Inflammatory macrophage treated with lipopolysaccharide for 1 hour (primary cell): ENCODE measurements around the gene KRTAP1-5.
A peak's percentile ranks its signal among the peaks of the same experiment; 100 is the strongest.
"Not testable (repeated sequence)": the region's sequence is repeated elsewhere in the genome, so short reads cannot be mapped to it uniquely, and the experiment has no call there.

ENCODE experiments used
- DNase-seq, 2 donors: peaks; one replicate each; pipeline ENCODE4 v3.0.0-alpha.2; 2020 to 2022

Gene KRTAP1-5

DNA sequence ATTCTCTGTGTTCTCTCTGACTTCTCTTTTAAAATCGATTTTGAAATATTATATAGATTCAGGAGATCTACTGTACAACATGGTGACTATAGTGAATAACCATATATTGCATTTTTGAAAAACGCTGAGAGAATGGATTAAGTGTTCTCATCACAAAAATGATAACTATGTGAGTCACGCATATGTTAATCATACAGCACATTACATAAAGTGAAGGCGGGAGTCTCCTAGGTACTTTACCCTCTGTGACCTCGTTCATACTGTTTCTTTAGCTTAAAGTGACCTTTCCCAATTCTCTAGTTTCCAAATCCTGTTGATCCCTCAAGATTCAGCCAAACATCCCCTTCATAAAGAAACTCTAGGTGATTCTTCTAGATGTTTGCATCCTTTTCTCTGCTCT lies 24.2 kb downstream of the KRTAP1-5 start:
- DNase-seq = peak in 1 of 2 donors; percentile 22

DNA sequence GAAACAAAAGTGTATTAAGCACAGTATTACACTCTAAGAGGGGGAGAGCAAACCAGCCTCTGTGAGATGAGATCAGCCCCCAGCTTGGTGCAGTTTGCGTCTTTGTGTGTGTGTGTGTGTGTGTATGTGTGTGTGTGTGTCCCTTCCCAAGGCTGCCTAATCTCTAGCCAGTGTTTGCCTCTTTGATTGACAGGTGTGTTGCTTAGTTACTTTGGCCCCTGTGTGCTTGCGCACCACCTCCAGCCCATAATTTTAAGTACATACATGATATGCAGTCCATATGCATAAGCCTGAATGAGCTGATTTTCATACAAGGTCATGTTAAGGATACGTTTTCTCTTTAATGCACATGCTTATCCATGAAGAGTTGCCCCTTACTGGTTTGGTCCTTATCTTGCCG lies 25.2 kb downstream of the KRTAP1-5 start:
- no peak for DNase-seq

DNA sequence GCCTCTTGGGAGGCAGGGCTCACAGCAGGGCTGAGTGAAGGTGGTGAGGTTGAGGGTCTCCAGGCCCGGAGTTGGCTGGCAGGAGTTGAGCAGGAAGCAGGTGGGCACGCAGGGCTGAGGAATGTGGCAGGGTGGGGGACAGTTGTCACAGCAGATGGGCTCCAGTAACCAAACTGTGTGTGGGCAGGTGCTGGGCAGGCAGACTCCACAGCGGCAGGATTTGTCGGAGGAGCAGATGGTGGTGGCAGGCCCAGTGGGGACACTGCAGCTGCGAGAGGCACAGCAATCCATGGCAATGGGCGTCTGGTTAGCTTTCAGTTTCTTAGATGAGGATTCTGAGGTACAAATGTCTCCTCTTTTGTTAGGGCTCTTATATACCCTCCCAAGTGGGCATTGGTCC lies 27.4 kb downstream of the KRTAP1-5 start, which contains the start of gene KRTAP3-2:
Gene KRTAP3-2 (minus strand): TSS at position 344 of the 400 bp plus-strand sequence. CDS start 53 bp downstream, at position 291.
- DNase-seq = not testable (repeated sequence)

DNA sequence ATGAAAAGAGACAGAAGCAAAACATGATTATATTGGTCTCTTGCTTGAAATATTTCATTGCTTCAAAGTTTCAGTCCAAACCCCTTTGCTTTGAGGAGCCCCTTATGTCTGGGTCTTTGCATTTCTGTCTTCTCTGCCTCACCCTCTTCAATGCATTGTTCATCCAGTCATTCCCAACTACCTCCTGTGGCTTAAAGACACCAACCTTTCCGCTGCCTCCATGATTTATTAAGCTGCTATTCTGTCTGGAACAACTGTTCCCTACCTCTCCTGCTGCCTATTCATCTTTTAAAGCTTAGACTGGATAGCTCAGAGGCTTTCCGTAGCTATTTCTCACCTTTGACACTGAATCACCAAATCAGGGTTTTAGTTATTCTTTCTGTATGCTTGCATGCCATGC lies 29.6 kb downstream of the KRTAP1-5 start:
- no peak for DNase-seq

DNA sequence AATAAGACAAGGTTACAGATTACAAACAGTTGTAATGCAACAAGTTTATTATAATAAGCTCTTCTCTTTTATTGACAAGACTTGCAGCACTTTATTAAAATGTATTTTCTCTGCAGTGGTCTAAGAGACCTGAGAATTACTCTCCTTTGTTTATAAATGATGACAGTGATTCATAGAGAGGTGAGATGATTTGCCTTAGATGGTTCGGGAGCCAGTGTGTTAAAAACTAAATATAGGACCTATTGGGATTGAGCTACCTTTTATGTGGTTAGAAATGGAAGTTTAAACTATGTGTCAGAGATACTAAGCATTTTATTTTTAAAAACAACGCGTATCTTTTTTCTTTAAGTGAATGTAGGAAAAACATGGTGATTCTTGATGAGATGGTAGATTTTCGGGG lies 30.2 kb downstream of the KRTAP1-5 start:
- no peak for DNase-seq

DNA sequence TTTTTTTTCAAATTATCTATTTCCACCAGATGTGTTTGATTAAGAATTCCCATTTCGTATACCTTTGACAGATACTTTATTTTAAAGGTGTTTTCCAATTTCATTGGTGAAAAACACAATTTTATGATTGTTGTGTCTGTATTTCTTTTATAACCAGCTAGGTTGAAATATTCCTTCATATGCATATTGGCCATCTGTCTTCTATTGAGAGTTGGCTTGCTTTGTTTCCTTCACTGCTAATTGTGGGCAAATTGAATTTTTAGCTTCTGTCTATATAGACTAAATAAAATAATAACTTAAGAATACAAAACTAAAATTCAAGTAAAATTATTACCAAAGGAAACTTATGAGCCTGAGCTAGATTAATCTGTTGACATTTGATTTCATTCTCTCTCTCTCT lies 31.9 kb downstream of the KRTAP1-5 start:
- no peak for DNase-seq

DNA sequence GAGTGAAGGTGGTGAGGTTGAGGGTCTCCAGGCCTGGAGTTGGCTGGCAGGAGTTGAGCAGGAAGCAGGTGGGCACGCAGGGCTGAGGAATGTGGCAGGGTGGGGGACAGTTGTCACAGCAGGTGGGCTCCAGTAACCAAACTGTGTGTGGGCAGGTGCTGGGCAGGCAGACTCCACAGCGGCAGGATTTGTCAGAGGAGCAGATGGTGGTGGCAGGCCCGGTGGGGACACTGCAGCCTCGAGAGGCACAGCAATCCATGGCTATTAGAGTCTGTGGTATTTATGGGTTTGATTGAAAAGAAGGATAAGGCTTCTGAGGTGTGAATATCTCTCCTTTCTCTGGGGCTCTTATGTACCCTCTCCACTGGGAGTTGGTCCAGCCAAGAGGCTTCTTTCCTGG lies 33.2 kb downstream of the KRTAP1-5 start, which contains the start of gene KRTAP3-3:
Gene KRTAP3-3 (minus strand): TSS at position 326 of the 400 bp plus-strand sequence. CDS start 67 bp downstream, at position 259.
- DNase-seq = no peak

DNA sequence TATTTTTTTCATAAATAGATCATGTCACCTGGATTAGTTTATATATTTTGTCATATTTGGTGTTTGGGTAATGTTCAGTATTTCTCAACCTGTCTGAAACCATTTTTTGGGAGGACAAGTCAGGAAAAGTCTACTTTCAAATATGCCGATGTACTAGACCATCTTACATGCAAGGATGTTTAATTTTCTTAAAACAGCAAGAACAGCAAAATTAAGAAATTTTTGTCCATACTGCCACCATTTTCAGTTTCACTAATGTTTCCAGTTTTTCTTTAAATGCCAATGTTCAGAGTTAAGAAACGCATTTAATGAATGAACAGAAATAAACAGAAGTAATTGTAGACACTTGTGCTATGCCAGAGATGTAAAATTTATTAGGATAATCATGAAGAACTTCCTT lies 33.9 kb downstream of the KRTAP1-5 start:
- DNase-seq = no peak

DNA sequence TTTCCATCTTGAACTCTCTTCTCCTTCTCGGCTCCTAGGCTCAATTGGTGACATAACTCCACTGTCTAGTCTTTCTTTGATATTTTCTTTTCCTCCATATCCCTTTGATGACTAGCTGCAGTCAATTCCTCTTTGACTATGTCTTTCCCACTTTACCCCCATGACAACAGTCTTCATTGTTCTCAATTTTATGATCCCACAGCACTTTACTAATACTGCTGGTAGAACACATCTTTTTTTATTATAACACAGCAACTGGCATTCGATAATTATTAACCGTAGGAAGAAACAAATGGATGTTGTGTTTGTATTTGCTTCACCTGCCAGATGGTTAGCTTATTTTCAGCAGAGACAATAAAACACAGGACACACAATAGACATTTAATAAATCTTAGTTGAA lies 34.3 kb downstream of the KRTAP1-5 start:
- no peak for DNase-seq

DNA sequence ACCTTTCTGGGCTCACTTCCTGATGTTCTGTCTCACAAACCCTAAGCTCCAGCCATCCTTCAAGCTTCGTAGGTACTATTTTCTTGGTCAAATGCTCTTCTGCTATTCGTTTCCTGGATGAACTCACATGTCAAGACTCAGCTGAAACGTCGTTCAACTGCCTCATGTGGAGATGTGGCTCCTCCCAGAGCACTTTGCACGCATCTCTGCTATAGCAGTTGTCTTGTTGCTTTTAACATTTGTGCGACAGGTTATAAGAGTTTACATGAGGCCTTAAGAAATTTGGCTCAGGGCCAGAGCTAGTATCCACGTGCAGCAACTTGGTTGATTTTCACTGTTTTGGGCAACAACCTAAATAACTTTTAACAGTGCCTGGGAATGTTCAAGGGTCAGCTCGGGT lies 40.1 kb downstream of the KRTAP1-5 start:
- DNase-seq = no peak

DNA sequence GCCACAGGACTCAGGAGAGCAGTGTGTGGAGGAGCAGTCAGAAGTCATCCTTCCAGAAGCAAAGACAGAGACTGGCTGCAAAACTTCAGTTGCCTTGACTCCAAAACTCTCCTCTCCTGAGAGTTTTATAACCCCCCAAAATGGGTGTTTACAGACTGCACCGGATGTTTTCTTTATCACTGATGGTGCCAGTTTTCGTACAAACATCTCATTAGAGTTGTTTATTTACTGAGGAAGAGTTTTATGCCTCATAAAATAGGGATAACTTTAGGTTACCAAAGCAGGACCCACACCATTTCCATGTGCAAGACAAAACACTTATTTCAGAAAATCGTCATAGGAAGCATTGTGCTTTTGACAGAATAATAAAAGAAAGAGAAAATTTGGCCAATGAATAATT lies 42.8 kb downstream of the KRTAP1-5 start, which contains the start of gene KRT40:
Gene KRT40 (minus strand): TSS at position 101 of the 400 bp plus-strand sequence. CDS start 53 bp downstream, at position 48.
- no peak for DNase-seq

DNA sequence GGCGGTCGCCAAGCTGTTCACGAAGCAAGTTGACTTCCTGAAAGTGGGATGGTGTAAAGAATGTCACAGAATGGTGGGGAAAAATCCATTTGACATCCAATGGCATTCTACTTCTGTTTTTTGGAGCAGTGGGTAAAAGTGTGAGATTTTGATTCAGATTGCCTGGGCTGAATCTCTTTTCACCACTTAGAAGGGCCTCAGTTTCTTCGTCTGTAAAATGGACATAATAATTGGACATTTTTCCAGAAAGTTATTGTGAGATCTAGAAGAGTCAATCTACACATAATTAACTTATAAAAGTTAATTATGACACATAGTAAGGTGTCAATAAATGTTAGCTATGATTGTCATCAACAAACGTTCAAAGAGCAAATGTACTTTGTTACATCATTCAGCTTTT lies 45.9 kb downstream of the KRTAP1-5 start:
- DNase-seq = no peak

DNA sequence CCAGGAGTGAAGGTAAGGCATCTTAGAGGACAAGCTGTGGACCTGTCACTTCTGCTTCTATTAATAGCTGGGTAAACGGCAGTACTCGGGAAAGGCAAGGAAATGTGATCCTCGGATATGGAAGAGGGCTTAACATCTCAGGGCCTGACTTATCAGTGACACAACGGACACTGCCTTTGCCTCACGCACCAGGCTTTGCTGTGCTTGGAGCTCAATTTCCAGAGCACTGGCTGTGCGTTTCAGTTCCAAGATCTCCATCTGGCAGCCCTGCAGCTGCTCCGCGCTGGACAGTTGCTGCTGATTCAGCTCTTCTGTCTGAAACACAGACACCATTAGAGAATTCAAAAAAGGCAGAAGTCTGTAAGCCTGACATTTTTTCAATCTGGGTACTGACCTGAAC lies 46.4 kb downstream of the KRTAP1-5 start:
- no peak for DNase-seq

DNA sequence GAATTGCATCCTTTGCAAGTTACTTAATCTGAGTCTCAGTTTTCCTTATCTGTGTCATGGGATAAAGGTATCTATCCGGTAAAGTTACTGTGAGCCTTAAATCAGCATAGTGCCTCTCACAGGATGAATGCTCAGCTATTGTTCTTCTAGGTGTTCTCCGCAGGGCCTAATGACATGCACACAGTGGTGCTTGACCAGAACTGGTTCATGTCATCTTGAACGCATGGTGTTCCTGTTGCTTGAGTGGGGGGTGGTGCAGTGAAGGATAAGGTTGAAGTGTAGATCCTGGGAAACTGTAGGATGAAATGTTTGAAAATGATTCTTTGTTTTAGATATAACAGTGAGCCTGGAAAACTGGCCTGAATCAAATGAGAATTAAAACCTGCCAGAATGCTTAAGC lies 46.9 kb downstream of the KRTAP1-5 start:
- no peak for DNase-seq

DNA sequence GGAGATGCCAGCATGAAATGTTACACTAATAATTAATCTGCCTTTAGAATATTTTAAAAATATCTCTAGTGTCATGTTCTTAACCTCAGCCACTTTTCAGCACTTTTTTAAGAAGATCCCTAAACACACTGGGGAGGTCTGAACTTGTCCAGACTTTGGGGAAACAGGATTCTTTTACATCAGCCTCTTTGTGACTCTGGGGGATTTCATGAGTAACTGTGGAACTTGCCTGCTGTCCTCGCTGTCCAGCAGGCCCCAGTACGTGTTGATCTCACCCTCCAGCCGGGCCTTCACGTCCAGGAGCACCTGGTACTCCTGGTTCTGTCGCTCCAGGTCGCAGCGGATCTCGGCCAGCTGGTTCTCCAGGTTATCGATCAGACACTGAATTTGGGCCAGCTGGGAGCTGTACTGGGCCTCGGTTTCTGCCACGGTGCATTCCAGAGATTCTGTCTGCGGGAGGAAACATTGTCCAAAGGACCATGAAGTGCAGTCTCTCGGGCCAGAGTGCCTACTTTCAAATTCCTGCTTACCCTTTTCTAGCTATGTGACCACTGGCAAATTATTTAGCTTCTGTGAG lies 48.3 kb downstream of the KRTAP1-5 start:
- DNase-seq = no peak
